SK-N-SH (cell line): Measurements from ENCODE around the gene DUSP16. TPM values are rescaled to one million over a fixed set of nuclear protein-coding genes. Genes with fewer than 3 reads are reported as not detected.

ENCODE experiments used
- CTCF ChIA-PET: fragments of 300-600, 350-600 bp; formaldehyde crosslinking; extraction: SDS; loops from one replicate; lab custom pipeline; 2021; lab: Yijun Ruan, JAX
- POLR2A ChIA-PET: fragments of 350-600 bp; sonication (Branson Sonifier 250); formaldehyde crosslinking; extraction: SDS; loops from one replicate; lab custom pipeline; 2020; ENCODE audit warnings: antibody characterized with exemption, inconsistent platforms; lab: Yijun Ruan, JAX
- DNase-seq: peaks from one replicate; pipeline ENCODE4 v3.0.0; 2012
- H2AFZ ChIP-seq: fragments of 200-600 bp; sonication (generic); 2 replicates; pipeline ENCODE4 v1.8.1; 2016; ENCODE audit warnings: antibody characterized with exemption, mild to moderate bottlenecking, low read depth
- H3F3A ChIP-seq: fragments of 200-600 bp; sonication (generic); replicated peaks from 2 replicates; pipeline ENCODE3; 2016; ENCODE audit warnings: antibody characterized with exemption, mild to moderate bottlenecking; ENCODE audit not compliant: insufficient read depth
- H3K27ac ChIP-seq, 2 experiments: fragments of 200-500 bp in 1 of 2; fragments of 200-600 bp in 1 of 2; sonication (Bioruptor generic) in 1 of 2; sonication (generic), shearing (Covaris generic) in 1 of 2; 2 replicates each; pipeline versions ENCODE4 v1.5.1 to v1.6.1; 2014 to 2016; ENCODE audit warnings: low read depth in 2 of 2, inconsistent platforms in 1 of 2, low read length in 1 of 2, mild to moderate bottlenecking in 1 of 2, mixed read lengths in 1 of 2
- H3K27me3 ChIP-seq: fragments of 200-600 bp; sonication (generic), shearing (Covaris generic); 2 replicates; pipeline ENCODE4 v1.6.1; 2016; ENCODE audit warnings: mixed run types; ENCODE audit not compliant: insufficient read depth
- H3K36me3 ChIP-seq, 2 experiments: fragments of 200-500 bp in 1 of 2; fragments of 200-600 bp in 1 of 2; sonication (Bioruptor generic) in 1 of 2; sonication (generic) in 1 of 2; replicated peaks in 1 of 2; 2 replicates each; pipeline versions ENCODE3 to v1.5.1; 2014 to 2016; ENCODE audit warnings: low read length in 1 of 2, mild to moderate bottlenecking in 1 of 2; ENCODE audit not compliant: insufficient read depth in 2 of 2, control insufficient read depth in 1 of 2
- H3K4me1 ChIP-seq, 2 experiments: fragments of 200-500 bp in 1 of 2; fragments of 200-600 bp in 1 of 2; sonication (Bioruptor generic) in 1 of 2; sonication (generic), shearing (Covaris generic) in 1 of 2; 2 replicates each; pipeline versions ENCODE4 v1.5.1 to v1.6.1; 2014 to 2016; ENCODE audit warnings: low read depth in 1 of 2, low read length in 1 of 2, mixed run types in 1 of 2; ENCODE audit not compliant: insufficient read depth in 2 of 2, control insufficient read depth in 1 of 2
- H3K4me2 ChIP-seq: fragments of 200-600 bp; sonication (generic), shearing (Covaris generic); 2 replicates; pipeline ENCODE4 v1.6.1; 2017; ENCODE audit warnings: mixed run types
- H3K4me3 ChIP-seq, 2 experiments: fragments of 200-500 bp in 1 of 2; fragments of 200-600 bp in 1 of 2; sonication (Bioruptor generic) in 1 of 2; sonication (generic), shearing (Covaris generic) in 1 of 2; 2 replicates each; pipeline versions ENCODE4 v1.5.1 to v1.8.1; 2014 to 2016; ENCODE audit warnings: low read depth in 2 of 2, inconsistent platforms in 1 of 2, low read length in 1 of 2, mild to moderate bottlenecking in 1 of 2, mixed read lengths in 1 of 2, moderate library complexity in 1 of 2
- H3K79me2 ChIP-seq: fragments of 200-600 bp; sonication (generic); 2 replicates; pipeline ENCODE4 v1.8.1; 2017; ENCODE audit warnings: mild to moderate bottlenecking; ENCODE audit not compliant: insufficient read depth
- H3K9ac ChIP-seq: fragments of 200-600 bp; sonication (generic); 2 replicates; pipeline ENCODE4 v1.6.1; 2017; ENCODE audit warnings: mixed run types
- H3K9me2 ChIP-seq: fragments of 200-600 bp; sonication (generic); 2 replicates; pipeline ENCODE4 v1.6.1; 2017; ENCODE audit warnings: mixed run types
- H3K9me3 ChIP-seq: fragments of 200-600 bp; sonication (generic); 2 replicates; pipeline ENCODE4 v1.6.1; 2017; ENCODE audit warnings: mixed run types, mild to moderate bottlenecking, moderate library complexity
- H4K20me1 ChIP-seq: fragments of 200-600 bp; sonication (generic); 2 replicates; pipeline ENCODE4 v1.6.1; 2017; ENCODE audit warnings: mild to moderate bottlenecking, mixed run types; ENCODE audit not compliant: insufficient read depth
- CHD2 ChIP-seq: fragments of 150-350 bp; IDR thresholded peaks from 2 replicates; pipeline ENCODE4 v1.6.1; 2018; ENCODE audit warnings: low read length; ENCODE audit not compliant: partially characterized antibody
- EP300 ChIP-seq, 2 experiments: IDR thresholded peaks; 2 replicates each; pipeline versions ENCODE4 v1.4.0 to v1.6.1; 2012; ENCODE audit warnings: borderline replicate concordance in 1 of 2, low read depth in 1 of 2, low read length in 1 of 2
- IRF3 ChIP-seq: fragments of 150-350 bp; IDR thresholded peaks from 2 replicates; pipeline ENCODE4 v1.6.1; 2016; ENCODE audit warnings: mild to moderate bottlenecking, low read depth, low read length
- MXI1 ChIP-seq: IDR thresholded peaks from 2 replicates; pipeline ENCODE4 v1.6.1; 2012; ENCODE audit warnings: mild to moderate bottlenecking, low read depth, low read length, improper control_type of control experiment
- PBX3 ChIP-seq: IDR thresholded peaks from 2 replicates; pipeline ENCODE4; 2012
- POLR2AphosphoS5 ChIP-seq: IDR thresholded peaks from 2 replicates; pipeline ENCODE4 v1.6.1; 2012; ENCODE audit warnings: low read depth, low read length
- REST ChIP-seq: IDR thresholded peaks from 2 replicates; pipeline ENCODE4 v1.6.1; 2012; ENCODE audit warnings: mild to moderate bottlenecking, low read depth, low read length, moderate library complexity
- RFX5 ChIP-seq: IDR thresholded peaks from 2 replicates; pipeline ENCODE4 v1.6.1; 2012; ENCODE audit warnings: mild to moderate bottlenecking, improper control_type of control experiment, low read length
- RXRA ChIP-seq: IDR thresholded peaks from 2 replicates; pipeline ENCODE4 v1.4.0; 2012; ENCODE audit warnings: low read depth, mild to moderate bottlenecking, borderline replicate concordance
- SMC3 ChIP-seq: IDR thresholded peaks from 2 replicates; pipeline ENCODE4 v1.6.1; 2012; ENCODE audit warnings: low read depth, low read length, improper control_type of control experiment
- TAF1 ChIP-seq: IDR thresholded peaks from 2 replicates; pipeline ENCODE4 v1.6.1; 2012; ENCODE audit warnings: low read depth, mild to moderate bottlenecking, low read length, moderate library complexity, borderline replicate concordance
- TEAD4 ChIP-seq: IDR thresholded peaks from 2 replicates; pipeline ENCODE4 v1.4.0; 2012; ENCODE audit warnings: mild to moderate bottlenecking, borderline replicate concordance; ENCODE audit not compliant: insufficient read depth
- USF2 ChIP-seq: fragments of 150-350 bp; IDR thresholded peaks from 2 replicates; pipeline ENCODE4 v1.6.1; 2017; ENCODE audit warnings: antibody characterized with exemption, low read length, low read depth, borderline replicate concordance
- WGBS: methylation state at CpG from one replicate; pipeline ENCODE4 v1.1.6; 2017; ENCODE audit warnings: low lambda C conversion rate; 5-methylcytosine and 5-hydroxymethylcytosine counted together
- polyA plus RNA-seq, 3 experiments: library from polyadenylated mRNA; depleted of rRNA; stranded (reverse); fragments of >200 nt; gene quantifications; 2 replicates each; pipeline ENCODE4 v1.2.3, GENCODE V29; 2012

Gene DUSP16
- polyA plus RNA-seq, 1 of the 3 experiments (the other 2 are of a cell fraction) = 7.1 TPM

GRCh38 chr12:12428961-12429657, 133.6 kb downstream of the DUSP16 start:
- no peak overlapping the region for H3K9ac ChIP-seq
- no peak overlapping the region for H3K4me3 ChIP-seq
- H4K20me1 ChIP-seq = no peaks in the 10 kb centered on the region
- H3F3A ChIP-seq = no peaks in the 10 kb centered on the region
- no peaks in the 10 kb centered on the region for H3K9me2 ChIP-seq
- ChIA-PET POLR2A (no interaction called here), CTCF (no interaction called here)
- DNase-seq = no peak
- H3K79me2 ChIP-seq = no peaks in the 10 kb centered on the region
- no peaks in the 10 kb centered on the region for H3K27me3 ChIP-seq
- no peaks in the 10 kb centered on the region for H3K9me3 ChIP-seq
- no peaks in the 10 kb centered on the region for H3K36me3 ChIP-seq
- TF ChIP-seq PBX3 (no peak), TEAD4 (no peak), EP300 (IDR thresholded peaks at IDR 0.05; ENCODE audit: borderline replicate concordance in 1 of 2, low read depth in 1 of 2, low read length in 1 of 2) (no peak), TAF1 (no peak), POLR2AphosphoS5 (no peak), CHD2 (no peak), RXRA (no peak), MXI1 (no peak), USF2 (no peak), RFX5 (no peak), REST (no peak), IRF3 (no peak), SMC3 (no peak)
- TF ChIP-seq, all 33 proteins: peak for 0
- Histone ChIP-seq H3K4me1 (peaks cover 10 to 12% of the 10 kb centered on the region in 2 experiments), H3K4me2 (no peak overlapping the region), H2AFZ (no peak overlapping the region), H3K27ac (no peak overlapping the region)
- WGBS = 90% methylated on average over 7 of the region's 7 CpGs
